GM12873 (cell line): ENCODE results near the gene PIR.

Source experiments
- CTCF ChIP-seq: IDR thresholded peaks from 2 replicates; pipeline ENCODE4 v1.5.1; 2012; ENCODE audit warnings: low read depth, mild to moderate bottlenecking, moderate library complexity, low read length, control low read depth; ENCODE audit not compliant: insufficient read depth; ENCODE audit errors: missing control alignments

The PIR gene

GRCh38 chrX:15495801-15496200 lies 2.7 kb upstream of the PIR start:
- no peak for TF ChIP-seq CTCF

- no peak for TF ChIP-seq CTCF
Measured at GRCh38 chrX:15492469-15492868, 664 bp downstream of the PIR start.

GRCh38 chrX:15483891-15484290 lies 9.2 kb downstream of the PIR start:
- TF ChIP-seq CTCF: no peak

GRCh38 chrX:15475486-15475885 lies 17.6 kb downstream of the PIR start:
- TF ChIP-seq CTCF: no peak

GRCh38 chrX:15475021-15475420 lies 18.1 kb downstream of the PIR start:
- TF ChIP-seq CTCF: no peak

- TF ChIP-seq CTCF: no peak
Measured at GRCh38 chrX:15474028-15474427, 19.1 kb downstream of the PIR start.

- TF ChIP-seq CTCF: no peak
Measured at GRCh38 chrX:15472531-15472930, 20.6 kb downstream of the PIR start.
